ENCODE measurements around the gene IGFBP2.

GRCh38 chr2:216695401-216695821 is 62.2 kb downstream of the IGFBP2 start, which contains the start of gene IGFBP5:
- TF ChIP-seq CTCF (IDR thresholded peaks at IDR 0.05) (no peak), ZFX (IDR thresholded peaks at IDR 0.05; ENCODE audit: borderline replicate concordance) (no peak)
